ENCODE results near the gene PTPN4. TPM values are rescaled to one million over a fixed set of nuclear protein-coding genes. Genes with fewer than 3 reads are reported as not detected.

Gene PTPN4
- total and polyA plus RNA-seq, 2 donors from 2014 or later, result 7.4 to 46.4 TPM

- Histone ChIP-seq H3K27ac (ENCODE audit: low read depth in 2 of 2, low read length in 2 of 2) (peak overlapping the region; percentile 49 to 73), H3K27me3 (ENCODE audit: control insufficient read depth, insufficient read depth, low read length) (no peaks in the 10 kb centered on the region), H3K36me3 (ENCODE audit: control insufficient read depth in 2 of 3, insufficient read depth in 3 of 3, low read length in 3 of 3) (no peaks in the 10 kb centered on the region), H3K9ac (ENCODE audit: low read length in 3 of 3) (no peak overlapping the region), H3K4me3 (ENCODE audit: low read length in 3 of 3) (peak overlapping the region in 1 of 3 donors; percentile 19), H3K4me1 (ENCODE audit: control insufficient read depth in 2 of 3, insufficient read depth in 2 of 3, low read depth in 1 of 3, low read length in 3 of 3) (peaks cover 0 to 8% (median 7%) of the 10 kb centered on the region in 3 donors), H3K9me3 (ENCODE audit: control insufficient read depth in 2 of 3, insufficient read depth in 1 of 3, low read length in 3 of 3) (no peaks in the 10 kb centered on the region)
- intact Hi-C loops (cut with DNase I), result no loop called here
- no peak for TF ChIP-seq CTCF (IDR thresholded peaks at IDR 0.05; ENCODE audit: borderline replicate concordance, extremely low read depth, insufficient read depth)
- DNase-seq (peak in 1 of 5 donors; percentile 75), FAIRE-seq (no peak)
Observed at GRCh38 chr2:119756837-119757236, 2.9 kb upstream of the PTPN4 start.

- H3K27me3 ChIP-seq (ENCODE audit: control insufficient read depth, insufficient read depth, low read length), result no peaks in the 10 kb centered on the region
- DNase-seq, result no peak
- H3K9ac ChIP-seq (ENCODE audit: low read length in 3 of 3), result peak overlapping the region; percentile 35 to 96 (median 74)
- FAIRE-seq, result no peak
- intact Hi-C loops (cut with DNase I), result no loop called here
- H3K4me3 ChIP-seq (ENCODE audit: low read length in 3 of 3), result peak overlapping the region; percentile 85 to 90 (median 89)
- TF ChIP-seq CTCF (IDR thresholded peaks at IDR 0.05; ENCODE audit: borderline replicate concordance, extremely low read depth, insufficient read depth), result no peak
- H3K4me1 ChIP-seq (ENCODE audit: control insufficient read depth in 2 of 3, insufficient read depth in 2 of 3, low read depth in 1 of 3, low read length in 3 of 3), result peaks cover 0 to 12% (median 6%) of the 10 kb centered on the region in 3 donors
- H3K27ac ChIP-seq (ENCODE audit: low read depth in 2 of 2, low read length in 2 of 2), result peak overlapping the region; percentile 95 to 96
- no peaks in the 10 kb centered on the region for H3K9me3 ChIP-seq (ENCODE audit: control insufficient read depth in 2 of 3, insufficient read depth in 1 of 3, low read length in 3 of 3)
- no peaks in the 10 kb centered on the region for H3K36me3 ChIP-seq (ENCODE audit: control insufficient read depth in 2 of 3, insufficient read depth in 3 of 3, low read length in 3 of 3)
Observed at GRCh38 chr2:119758881-119759450, 756 bp upstream of the PTPN4 start.

GRCh38 chr2:119760237-119760955, 674 bp downstream of the PTPN4 start:
- H3K9me3 ChIP-seq (ENCODE audit: control insufficient read depth in 2 of 3, insufficient read depth in 1 of 3, low read length in 3 of 3), result no peaks in the 10 kb centered on the region
- H3K36me3 ChIP-seq (ENCODE audit: control insufficient read depth in 2 of 3, insufficient read depth in 3 of 3, low read length in 3 of 3), result no peaks in the 10 kb centered on the region
- no peak for TF ChIP-seq CTCF (IDR thresholded peaks at IDR 0.05; ENCODE audit: borderline replicate concordance, extremely low read depth, insufficient read depth)
- H3K27me3 ChIP-seq (ENCODE audit: control insufficient read depth, insufficient read depth, low read length), result no peaks in the 10 kb centered on the region
- peak overlapping the region; percentile 95 to 96 for H3K27ac ChIP-seq (ENCODE audit: low read depth in 2 of 2, low read length in 2 of 2)
- H3K4me3 ChIP-seq (ENCODE audit: low read length in 3 of 3), result peak overlapping the region; percentile 85 to 90 (median 89)
- peak overlapping the region; percentile 78 to 96 (median 96) for H3K9ac ChIP-seq (ENCODE audit: low read length in 3 of 3)
- peaks cover 0 to 12% (median 6%) of the 10 kb centered on the region in 3 donors for H3K4me1 ChIP-seq (ENCODE audit: control insufficient read depth in 2 of 3, insufficient read depth in 2 of 3, low read depth in 1 of 3, low read length in 3 of 3)
- DNase-seq, result peak in 1 of 5 donors; percentile 67
- intact Hi-C loops (cut with DNase I), result no loop called here
- no peak for FAIRE-seq

Data from kidney (tissue), 14 donors.